DLD1 (cell line): ENCODE measurements around the gene C12orf60.

Experiments
- in situ Hi-C: cut with HindIII; loops from 2 replicates; pipeline ENCODE4 v1.10.0; 2017; ENCODE audit warnings: low sequenced_read_pairs

C12orf60 gene

DNA sequence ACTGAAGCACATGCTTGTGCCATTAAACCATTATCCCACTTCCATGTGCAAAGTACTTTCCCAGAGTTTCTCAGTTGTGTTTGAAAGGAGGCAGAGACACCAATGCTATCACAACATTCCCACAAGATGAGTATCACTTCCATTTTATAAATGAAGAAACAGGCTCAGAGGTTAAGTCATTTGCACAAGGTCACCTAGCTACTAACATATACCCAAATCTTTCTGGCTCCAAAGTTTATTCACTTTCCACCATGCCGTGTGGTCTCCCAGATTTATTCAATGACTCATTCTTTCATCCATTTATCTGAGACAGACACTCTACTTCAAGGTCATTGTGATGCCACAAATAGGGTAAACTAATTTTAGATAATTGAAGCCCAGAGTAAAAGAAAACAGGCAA lies 30.5 kb downstream of the C12orf60 start:
- in situ Hi-C loops = loop anchor here (10.0 kb wide), 1 partner anchor 99 kb away; no protein-coding TSS in a partner anchor

DNA sequence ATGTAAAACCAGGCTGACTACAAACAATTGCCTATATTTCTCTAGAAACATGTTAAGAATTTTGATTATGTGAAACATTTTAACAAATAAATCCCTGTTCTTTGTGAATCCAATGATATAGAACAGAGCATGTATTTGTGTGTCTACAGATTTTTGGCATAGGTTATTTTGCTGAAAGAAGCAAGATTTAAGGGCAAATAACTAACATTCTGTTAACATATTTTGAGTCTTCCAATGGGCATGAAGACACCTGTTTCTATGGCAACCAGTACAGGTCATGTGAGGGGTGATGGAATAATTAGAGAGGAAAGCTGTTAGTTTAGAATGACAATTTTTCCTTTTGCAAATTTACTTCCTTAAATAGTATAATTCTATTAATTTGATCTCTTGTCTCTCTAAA lies 31.0 kb downstream of the C12orf60 start:
- in situ Hi-C loops = loop anchor here (10.0 kb wide), 1 partner anchor 100 kb away; no protein-coding TSS in a partner anchor

DNA sequence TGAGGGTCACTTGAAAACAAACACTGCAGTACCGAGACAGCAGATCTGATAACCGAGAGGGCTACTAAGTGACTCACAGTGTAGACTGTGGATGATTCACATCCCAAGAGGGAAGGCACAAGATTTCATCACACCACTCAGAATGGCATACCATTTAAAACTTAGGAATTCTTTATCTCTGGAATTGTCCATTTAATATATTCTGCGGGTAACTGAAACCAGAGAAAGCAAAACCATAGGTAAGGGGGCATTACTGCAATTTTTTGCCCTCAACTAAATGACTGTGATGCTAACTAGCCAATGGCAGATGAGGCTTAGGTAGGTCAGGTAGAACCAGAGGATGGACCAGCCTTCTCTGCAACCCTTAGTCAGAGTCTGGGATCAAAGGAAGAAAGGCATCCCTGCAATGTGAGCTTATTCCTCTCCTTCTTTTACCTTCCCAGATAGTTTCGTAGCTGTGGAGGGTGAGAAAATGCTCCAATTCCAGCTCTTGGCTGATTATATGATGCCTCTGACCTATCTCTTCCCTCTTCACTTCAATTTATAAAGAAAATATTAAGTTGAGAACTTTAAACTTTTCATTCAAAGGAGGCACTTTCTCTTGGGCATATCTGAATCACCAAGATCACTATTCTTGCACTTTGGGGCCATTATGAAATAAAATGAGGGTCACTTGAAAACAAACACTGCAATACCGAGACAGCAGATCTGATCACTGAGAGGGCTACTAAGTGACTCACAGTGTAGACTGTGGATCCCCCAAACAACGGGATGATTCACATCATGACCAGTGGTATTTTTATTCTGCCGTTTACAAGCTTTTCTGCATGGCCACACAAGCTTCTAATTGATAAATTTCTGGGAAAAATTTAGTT lies 33.1 kb downstream of the C12orf60 start:
- in situ Hi-C loops = loop anchor here (5.0 to 10.0 kb wide), 2 partner anchors 79 to 102 kb away; no protein-coding TSS in a partner anchor

DNA sequence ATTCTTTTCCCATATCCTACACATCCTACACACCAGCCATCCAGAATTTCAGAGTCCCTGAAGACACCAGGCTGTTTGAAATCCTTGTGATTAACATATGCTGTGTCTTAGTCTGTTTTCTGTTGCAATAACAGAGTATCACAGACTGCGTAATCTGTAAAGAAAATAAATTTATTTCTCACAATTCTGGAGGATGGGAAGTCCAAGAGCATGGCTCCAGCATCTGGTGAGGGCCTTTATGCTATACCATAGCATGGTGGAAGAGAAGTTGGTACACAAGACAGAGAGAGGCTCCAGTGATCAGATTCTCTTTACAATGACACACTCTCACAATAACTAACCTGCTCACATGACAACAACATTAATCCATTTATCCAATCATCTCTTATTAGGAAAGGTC lies 35.8 kb downstream of the C12orf60 start:
- in situ Hi-C loops = loop anchor here (5.0 to 10.0 kb wide), 2 partner anchors 82 to 104 kb away; no protein-coding TSS in a partner anchor

DNA sequence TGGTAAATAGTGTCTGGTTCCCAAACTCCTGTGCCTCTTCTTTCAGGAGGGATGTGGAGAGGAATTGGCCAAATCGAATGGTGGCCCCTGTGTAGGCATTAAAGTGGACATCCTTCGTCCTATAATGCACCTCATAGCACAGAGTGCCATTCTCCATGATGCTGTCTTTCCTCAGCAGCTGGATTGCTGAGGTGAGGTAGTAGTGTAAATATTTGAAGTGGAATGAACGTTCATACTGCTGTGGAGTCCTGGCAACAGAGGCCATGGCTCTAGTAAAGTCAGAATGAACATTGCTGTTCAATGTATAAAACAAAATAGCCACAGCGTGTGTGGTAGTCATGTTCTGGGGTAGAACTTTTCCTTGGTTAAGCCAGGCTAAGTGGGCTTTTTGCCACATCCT lies 37.1 kb downstream of the C12orf60 start:
- in situ Hi-C loops = no loop called here

DNA sequence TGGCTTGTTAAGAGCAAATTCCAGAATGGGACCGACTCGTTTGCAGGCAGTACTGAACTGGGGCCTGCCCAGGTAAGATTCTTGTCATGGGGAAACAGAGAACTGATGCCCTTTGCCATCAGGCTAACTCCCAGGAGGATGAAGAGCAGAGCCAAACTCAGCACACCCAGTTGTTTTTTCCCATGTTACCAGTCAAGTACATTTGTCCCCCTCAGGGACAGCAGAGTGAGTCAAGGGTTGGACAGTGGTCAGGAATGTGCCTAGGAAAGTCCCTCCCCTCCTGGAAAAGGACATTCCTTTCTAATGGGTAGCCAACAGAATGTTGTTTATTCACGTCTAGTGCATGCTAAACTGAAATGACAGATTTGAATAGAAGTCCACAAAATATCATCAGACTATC lies 38.3 kb downstream of the C12orf60 start:
- in situ Hi-C loops = no loop called here

DNA sequence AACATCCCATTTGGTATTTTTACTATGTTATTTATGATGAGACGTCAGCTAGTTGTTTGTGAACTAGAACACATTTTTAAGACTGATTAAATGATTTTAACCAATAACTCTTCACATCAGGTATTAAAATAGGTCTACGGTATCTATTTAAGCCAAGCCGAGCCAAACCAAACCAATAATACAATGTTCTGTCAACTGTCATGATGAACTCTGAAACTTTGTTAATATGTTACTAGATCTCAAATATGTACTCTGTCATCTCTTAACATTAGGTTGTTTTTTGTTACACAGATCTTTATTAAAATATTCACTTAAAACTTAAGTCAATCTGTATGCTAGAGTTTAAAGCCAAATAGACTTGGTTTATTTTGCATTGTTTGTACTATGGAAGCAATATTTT lies 38.8 kb downstream of the C12orf60 start:
- in situ Hi-C loops = no loop called here

DNA sequence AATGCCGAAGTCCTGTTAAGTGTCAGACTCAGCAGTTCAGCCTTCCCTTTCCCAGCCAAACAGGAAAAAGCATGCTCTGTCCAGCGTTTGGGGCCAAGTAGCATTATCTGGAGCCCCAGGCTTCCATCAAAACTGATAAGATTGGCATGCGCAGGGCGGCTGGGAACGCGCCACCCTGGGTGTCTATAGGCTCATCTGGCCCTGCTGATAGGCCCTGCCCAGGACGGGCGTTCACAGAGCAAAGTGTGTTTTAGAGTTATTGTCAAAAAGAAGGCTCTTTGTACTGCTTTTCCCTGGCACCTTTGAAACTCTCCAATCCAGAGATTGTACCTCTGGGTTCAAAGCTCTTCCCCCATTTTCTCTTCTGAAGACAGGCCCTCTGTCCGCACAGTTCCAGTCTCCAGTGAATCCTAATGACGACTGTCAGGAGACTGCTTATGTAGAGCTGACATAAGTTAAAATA lies 40.0 kb downstream of the C12orf60 start, which contains the start of gene ART4:
Gene ART4 (minus strand): TSS at position 102 of the 463 bp plus-strand sequence. CDS start 413 bp downstream, outside the sequence.
- in situ Hi-C loops = no loop called here

DNA sequence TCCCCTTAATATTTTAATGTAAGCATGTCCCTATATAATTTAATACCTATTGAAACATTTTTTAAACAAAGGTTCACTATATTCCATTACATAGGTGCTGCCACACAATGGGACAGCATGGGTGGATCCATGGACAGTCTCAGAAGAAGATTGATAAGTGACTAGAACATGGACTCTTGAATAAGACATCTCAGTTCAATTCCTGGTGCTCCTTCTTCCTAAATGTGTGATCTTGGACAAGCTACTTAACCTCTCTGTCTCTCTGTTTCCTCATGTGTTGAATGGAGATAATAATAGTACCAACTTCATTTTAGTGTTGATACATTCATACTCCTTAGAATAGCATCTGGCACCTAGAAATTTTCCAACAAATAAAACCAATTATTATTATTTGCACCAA lies 40.9 kb downstream of the C12orf60 start:
- in situ Hi-C loops = no loop called here

DNA sequence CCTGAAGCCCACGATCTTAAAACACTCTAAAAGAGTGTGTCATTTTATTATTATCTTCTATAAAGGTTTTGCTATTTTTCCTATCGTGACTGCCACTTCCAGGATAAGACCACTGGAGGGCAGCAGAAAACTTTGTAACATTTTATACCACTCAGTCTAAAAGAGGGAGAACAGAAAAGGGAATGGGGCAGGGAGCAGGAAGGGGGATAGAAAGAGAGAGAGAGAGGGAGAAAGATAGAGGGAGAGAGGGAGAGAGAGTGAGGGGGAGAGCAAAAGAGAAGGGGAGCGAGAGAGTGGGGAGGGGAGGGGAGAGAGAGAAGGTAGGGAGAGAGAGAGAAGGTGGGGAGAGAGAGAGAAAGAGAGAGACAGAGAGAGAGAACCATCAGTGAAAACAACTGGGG lies 41.9 kb downstream of the C12orf60 start:
- in situ Hi-C loops = no loop called here

DNA sequence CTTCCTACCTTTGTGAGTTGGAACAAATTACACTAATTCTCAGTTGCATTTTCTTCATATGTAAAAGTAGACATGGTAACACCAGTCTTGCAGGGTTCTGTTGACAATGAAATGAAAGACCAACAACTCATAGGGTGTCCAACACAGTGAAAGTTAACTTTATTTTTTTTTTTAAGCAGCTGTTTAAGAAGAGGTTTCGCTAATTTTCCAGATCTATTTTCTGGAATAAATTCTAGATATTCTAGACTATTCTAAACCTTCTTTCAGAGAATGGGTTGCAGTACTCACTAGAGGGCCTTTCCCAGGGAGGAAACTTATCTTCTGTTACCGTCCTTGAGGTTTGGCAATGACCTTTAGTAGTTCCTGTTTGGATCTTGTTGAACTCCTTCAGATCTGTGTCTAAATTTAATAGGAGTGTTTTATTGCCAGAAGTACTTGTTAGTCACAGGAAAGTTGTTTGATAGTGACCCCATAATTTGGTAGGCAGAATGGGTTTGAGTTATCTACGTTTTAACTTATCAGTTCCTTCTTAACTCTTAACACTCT lies 42.6 kb downstream of the C12orf60 start:
- in situ Hi-C loops = no loop called here

DNA sequence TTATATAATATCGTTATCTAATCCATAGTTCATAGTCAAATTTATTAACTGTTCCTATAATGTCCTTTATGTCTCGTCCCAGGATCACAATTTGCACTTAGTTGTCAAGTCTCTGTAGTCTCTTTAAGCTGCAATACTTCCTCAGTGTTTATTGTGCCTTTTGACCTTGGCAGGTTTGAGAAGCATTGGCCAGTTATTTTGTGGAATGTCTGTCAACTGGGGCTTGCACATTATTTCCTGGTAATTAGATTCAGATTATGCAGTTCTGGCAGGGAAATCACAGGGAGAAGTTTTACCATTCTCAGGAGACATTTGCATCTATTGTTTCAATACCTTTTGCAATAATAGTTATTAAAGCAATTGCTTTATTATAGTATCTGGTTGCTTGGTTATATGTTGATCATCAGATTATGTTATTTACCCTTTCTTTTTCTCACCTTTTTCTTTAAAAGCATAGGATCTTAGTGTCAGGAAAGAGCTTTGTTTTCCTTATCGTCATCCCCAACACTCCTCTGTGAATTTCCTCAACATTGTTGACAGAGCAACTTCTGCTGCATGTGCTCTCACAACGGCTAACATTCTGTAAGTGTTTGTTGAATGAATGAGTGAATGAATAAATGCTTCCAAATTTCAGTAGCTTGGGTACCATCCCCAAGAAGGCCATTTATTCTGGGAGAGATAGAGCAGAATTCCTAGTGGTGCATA lies 43.6 kb downstream of the C12orf60 start:
- in situ Hi-C loops = no loop called here

DNA sequence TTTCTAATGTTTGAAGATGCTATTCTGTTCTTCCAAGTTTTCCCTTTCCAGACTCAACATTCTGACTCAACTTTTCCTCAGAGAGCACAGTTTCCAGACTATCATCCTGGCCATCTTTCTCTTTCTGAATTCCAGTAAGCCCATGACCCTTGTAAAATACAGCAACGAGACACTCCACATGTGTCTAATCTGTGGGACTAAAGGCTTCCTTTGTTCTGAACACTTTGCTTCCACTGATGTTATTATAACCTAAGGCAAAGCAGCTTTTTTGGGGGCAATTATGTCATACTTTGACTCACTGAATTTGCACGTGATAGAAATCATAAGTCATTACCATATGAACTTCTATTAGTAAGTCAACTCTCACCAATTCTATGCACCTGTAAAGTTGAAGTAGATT lies 46.2 kb downstream of the C12orf60 start:
- in situ Hi-C loops = no loop called here

DNA sequence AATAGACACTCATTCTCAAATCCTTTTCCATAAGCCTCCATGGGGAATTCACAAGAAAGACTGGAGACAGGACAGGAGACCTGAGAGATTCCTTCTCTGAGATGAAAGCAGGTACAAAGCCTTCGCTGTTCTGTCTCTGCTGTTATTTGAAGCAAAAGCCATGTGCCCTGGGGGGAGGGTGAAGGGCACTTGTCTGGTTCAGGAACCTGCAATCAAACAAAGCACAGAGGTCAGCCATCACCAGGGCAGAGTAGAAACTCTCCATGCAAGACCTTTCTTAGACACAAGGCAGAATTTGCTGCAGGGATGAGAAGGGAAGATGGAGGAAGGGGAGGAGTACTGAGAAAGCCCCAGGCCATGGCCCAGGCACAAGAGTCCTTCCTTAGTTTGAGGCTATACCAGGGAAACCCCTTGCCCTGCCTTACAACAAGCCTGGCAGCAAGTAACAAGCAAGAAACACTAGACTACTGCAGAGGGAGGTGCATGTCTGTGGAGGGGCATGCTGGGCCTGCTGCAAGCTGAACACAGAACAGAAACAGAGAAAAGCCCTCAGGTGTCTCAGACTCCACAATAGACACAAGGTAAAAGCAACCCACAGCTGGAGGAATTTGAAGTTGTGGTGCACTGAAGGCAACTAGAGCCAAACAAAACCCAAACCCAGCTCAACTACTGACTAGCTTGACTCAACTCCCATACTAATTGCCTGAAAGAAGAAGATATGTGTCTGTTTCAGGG lies 47.6 kb downstream of the C12orf60 start:
- in situ Hi-C loops = no loop called here

DNA sequence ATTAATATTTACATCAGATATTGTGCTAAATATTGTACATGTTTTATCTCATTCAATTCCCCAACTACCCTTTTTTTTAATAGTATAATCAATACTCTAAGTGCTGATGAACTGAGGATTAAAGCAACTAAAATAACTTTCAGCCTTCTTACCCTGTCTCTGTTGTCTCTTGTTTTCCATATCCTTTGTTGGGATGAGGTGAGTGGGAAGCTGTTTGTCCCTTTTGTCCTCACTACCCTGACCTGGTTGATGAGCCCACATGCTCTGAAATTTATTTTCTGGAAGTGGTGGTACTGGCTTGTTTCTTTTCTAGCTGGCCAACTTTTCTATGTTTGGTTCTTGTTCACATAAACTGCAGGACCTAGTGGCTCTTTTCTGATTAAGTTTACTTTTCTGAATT lies 49.4 kb downstream of the C12orf60 start:
- in situ Hi-C loops = no loop called here

DNA sequence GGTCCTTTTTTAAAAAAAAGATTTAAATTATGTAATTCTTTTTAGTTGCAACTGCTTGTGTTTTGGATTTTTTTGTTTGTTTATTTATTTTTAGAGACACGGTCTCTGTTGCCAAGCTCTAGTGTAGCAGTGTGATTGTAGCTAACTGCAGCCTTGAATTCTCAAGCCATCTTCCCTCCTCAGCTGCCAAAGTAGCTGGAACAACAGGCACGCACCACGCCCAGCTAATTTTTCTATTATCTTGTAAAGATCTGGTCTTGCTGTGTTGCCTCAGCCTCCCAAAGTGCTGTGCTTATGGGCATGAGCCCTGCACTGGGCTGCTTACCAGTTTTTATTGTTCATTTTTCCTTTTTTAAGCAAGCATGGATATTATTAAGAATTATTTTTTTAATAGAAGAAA lies 50.5 kb downstream of the C12orf60 start:
- in situ Hi-C loops = no loop called here

DNA sequence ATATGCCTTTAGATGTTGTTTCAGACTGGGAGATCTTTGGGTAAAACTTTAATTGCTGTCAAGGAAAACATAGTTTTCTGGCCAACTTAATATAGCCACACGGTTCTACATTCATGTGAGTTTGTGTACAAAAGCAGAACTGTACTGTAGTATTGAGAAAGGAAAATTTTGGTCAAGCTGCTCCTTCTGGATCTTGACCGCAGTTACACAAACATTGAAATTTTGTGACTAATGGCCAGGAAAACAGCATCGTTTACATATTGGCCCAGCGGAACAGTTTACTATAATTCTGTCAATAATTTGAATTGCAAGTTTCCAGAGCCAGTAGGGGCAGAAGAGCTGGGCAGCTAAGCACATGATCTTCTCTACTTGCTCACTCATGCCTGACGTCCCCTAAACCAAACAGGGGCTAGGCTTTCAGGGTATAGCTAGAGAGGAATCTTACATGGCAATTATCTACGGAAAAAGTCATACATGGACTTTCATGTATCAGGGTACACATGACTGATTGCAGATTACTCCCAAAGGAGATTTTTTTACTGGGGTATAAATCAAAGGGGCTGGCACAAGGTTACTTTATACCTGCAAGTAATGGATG lies 51.2 kb downstream of the C12orf60 start:
- in situ Hi-C loops = no loop called here

DNA sequence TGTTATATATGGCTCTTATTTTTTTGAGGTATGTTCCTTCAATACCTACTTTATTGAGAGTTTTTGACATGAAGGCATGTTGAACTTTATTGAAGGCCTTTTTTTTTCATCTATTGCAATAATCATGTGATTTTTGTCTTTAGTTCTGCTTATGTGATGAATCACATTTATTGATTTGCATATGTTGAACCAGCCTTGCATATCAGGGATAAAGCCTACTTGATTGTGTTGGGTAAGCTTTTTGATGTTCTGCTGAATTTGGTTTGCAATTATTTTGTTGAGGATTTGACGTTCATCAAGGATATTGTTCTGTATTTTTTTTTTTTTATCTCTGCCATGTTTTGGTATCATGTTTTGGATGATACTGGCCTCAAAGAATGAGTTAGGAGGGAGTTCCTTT lies 55.0 kb downstream of the C12orf60 start:
- in situ Hi-C loops = no loop called here

DNA sequence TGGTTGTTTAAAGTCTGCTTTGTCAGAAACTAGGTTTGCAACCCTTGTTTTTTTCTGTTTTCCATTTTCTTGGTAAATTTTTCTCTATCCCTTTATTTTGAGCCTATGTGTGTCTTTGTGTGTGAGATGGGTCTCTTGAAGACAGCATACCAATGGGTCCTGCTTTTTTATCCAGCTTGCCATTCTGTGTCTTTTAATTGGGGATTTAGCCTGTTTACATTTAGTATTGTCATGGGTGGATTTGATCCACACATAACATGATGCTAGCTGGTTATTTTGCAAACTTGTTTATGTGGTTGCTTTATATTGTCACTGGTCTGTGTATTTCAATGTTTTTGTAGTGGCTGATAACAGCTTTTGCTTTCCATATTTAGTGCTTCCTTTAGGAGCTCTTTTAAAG lies 57.0 kb downstream of the C12orf60 start:
- in situ Hi-C loops = no loop called here

DNA sequence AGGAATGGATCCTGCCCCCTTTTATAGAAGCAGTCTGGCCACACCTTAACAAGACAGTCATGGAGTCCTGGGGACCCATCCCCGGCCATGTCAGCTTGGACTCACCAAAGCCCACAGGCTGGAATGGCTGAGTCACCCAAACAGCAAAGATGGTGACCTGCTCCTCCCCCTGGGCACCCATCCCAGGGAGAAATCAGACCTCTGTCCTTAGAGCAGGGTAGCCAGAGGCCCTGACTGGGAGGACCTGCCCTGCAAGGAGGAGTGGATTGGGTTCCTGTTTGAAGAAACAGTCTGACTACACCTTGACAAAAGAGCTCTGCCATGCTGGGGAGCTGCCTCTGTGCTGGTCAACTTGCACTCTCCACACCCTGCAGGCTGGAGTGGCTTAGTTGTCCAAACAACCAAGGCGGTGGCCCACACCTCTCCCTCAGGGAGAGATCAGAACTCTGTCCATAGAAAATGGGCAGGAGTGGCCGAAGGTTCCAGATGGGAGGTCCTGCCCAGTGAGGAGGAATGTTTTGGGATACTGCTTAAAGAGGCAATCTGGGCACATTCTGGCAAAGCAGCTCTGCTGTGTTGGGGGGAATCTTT lies 65.5 kb downstream of the C12orf60 start:
- in situ Hi-C loops = no loop called here
